HepG2 (cell line): Measurements from ENCODE around the gene NOP56. TPM values are rescaled to one million over a fixed set of nuclear protein-coding genes. Genes with fewer than 3 reads are reported as not detected.

Experiments used
- DPF2 ChIP-seq: sonication (generic); formaldehyde crosslinking; IDR thresholded peaks from 2 replicates; pipeline ENCODE4 v1.4.0; 2020; ENCODE audit warnings: mild to moderate bottlenecking, low read depth, missing genetic modification reagents, borderline replicate concordance
- GABPA ChIP-seq, 2 experiments: IDR thresholded peaks; 2 replicates each; pipeline ENCODE4 v1.6.1; 2011 to 2016; ENCODE audit warnings: low read depth in 2 of 2, low read length in 1 of 2, missing biosample characterization in 1 of 2, missing genetic modification characterization in 1 of 2
- PLRG1 ChIP-seq: fragments of 450-650 bp; conservative IDR thresholded peaks from 2 replicates; pipeline ENCODE4 v1.6.1; 2016
- PPARG ChIP-seq: conservative IDR thresholded peaks from 2 replicates; pipeline ENCODE4 v1.6.1; 2016; ENCODE audit warnings: missing biosample characterization, missing genetic modification reagents
- REXO4 ChIP-seq: sonication (generic); formaldehyde crosslinking; IDR thresholded peaks from 2 replicates; pipeline ENCODE4 v1.8.0; 2022; ENCODE audit warnings: missing genetic modification reagents, mild to moderate bottlenecking, borderline replicate concordance
- SRSF4 ChIP-seq: fragments of 200-400 bp; formaldehyde crosslinking; IDR thresholded peaks from one replicate; pipeline ENCODE4 v1.6.1; 2018; ENCODE audit warnings: mild to moderate bottlenecking, low read depth, low read length, moderate library complexity; ENCODE audit not compliant: poor library complexity, severe bottlenecking
- TAF1 ChIP-seq: sonication (generic); formaldehyde crosslinking; IDR thresholded peaks from 2 replicates; pipeline ENCODE4 v1.4.0; 2020; ENCODE audit warnings: missing genetic modification reagents
- TBX2 ChIP-seq: sonication (generic); formaldehyde crosslinking; IDR thresholded peaks from 2 replicates; pipeline ENCODE4 v1.5.0; 2020; ENCODE audit warnings: missing genetic modification reagents, mild to moderate bottlenecking, borderline replicate concordance
- ZNF460 ChIP-seq: sonication (generic); formaldehyde crosslinking; IDR thresholded peaks from 2 replicates; pipeline ENCODE4 v1.5.1; 2020; ENCODE audit warnings: missing genetic modification reagents, mild to moderate bottlenecking, borderline replicate concordance
- ZNF770 ChIP-seq: sonication (generic); formaldehyde crosslinking; IDR thresholded peaks from 2 replicates; pipeline ENCODE4 v1.5.0; 2020; ENCODE audit warnings: mild to moderate bottlenecking, missing genetic modification reagents
- ZNF777 ChIP-seq: sonication (generic); formaldehyde crosslinking; IDR thresholded peaks from 2 replicates; pipeline ENCODE4 v1.4.0; 2020; ENCODE audit warnings: missing genetic modification reagents
- polyA plus RNA-seq, 8 experiments: library from polyadenylated mRNA; depleted of rRNA in 3 of 8; stranded (reverse) in 7 of 8; unstranded in 1 of 8; fragments of >200 nt; fragmentation: Illumina TruSeq in 4 of 8; extraction: Trizol in 4 of 8; gene quantifications; 2 replicates each; pipeline versions ENCODE4 v1.2.1 to v1.2.3, GENCODE V29; 2011 to 2016; ENCODE audit warnings: low read depth in 4 of 8, missing spikeins in 1 of 8, mixed read lengths in 1 of 8; ENCODE audit not compliant: insufficient read depth in 1 of 8
- total RNA-seq, 5 experiments: library from RNA; depleted of rRNA; stranded (reverse); fragments of >200 nt; fragmentation: Illumina TruSeq; extraction: Trizol; gene quantifications; 2 replicates each; pipeline ENCODE4 v1.2.3, GENCODE V29; 2016; ENCODE audit warnings: low read depth in 1 of 5
- TF ChIP-seq, protein P1 (sequence below): sonication (generic); formaldehyde crosslinking; IDR thresholded peaks from 2 replicates; pipeline ENCODE4 v1.8.0; 2022; ENCODE audit warnings: missing genetic modification reagents, mild to moderate bottlenecking, inconsistent platforms, borderline replicate concordance
- TF ChIP-seq, protein P2 (sequence below): sonication (generic); formaldehyde crosslinking; IDR thresholded peaks from 2 replicates; pipeline ENCODE4 v1.5.0; 2020; ENCODE audit warnings: mild to moderate bottlenecking, missing genetic modification reagents

The NOP56 gene
- total and polyA plus RNA-seq, 2 of the 13 experiments (the other 11 are each of a cell fraction or from before 2014, with no cell fraction given) = 369 to 1,116 TPM

DNA sequence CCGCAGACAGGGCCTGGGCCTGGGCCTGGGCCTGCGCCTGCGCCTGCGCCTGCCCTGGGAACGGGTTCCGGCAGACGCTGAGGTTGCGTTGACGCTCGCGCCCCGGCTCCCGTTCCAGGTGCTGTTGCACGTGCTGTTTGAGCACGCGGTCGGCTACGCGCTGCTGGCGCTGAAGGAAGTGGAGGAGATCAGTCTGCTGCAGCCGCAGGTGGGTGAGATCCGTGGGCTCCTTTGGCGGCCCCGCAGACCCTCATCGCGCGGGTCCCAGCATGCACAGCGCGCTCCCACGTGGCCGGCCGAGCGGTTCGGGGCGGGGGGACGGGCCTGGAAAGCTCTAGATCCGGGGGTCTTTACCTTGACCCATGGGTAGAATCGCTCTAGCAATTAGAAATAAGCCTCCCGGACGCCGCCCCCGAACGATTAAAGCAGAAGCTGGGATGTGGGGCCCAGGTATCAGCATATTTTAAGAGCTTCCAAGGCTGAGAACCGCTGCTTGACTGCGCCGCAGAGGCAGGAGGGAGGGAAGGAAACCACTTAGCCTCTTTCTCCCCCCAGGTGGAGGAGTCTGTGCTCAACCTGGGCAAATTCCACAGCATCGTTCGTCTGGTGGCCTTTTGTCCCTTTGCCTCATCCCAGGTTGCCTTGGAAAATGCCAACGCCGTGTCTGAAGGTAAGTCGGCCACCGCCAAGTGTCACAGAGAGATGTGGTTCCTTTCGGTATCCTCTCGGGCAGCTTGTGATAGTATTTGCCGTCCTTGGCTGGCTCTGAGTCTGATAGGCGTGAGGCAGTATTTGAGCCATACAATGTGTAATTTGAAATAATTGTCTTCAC lies 508 bp downstream of the NOP56 start (continued):
- TF ChIP-seq DPF2 (no peak), TBX2 (CRISPR knock-in tag) (no peak; the same call in none of the 2 replicates), PPARG (CRISPR knock-in tag) (no peak), SRSF4 (peak; percentile 75), TAF1 (CRISPR knock-in tag) (peak; percentile 95), ZNF770 (no peak; the same call in none of the 2 replicates), PLRG1 (no peak), ZNF777 (CRISPR knock-in tag) (no peak; the same call in 1 of the 2 replicates), REXO4 (peak; percentile 48; the same call in 1 of the 2 replicates), ZNF460 (0 out of 2 replicates have a peak, but pooled peaks have one; percentile 38), GABPA (IDR thresholded peaks at IDR 0.05; ENCODE audit: low read depth, low read length) (no peak), GABPA (CRISPR knock-in tag; IDR thresholded peaks at IDR 0.05; ENCODE audit: low read depth) (no peak)
- TF ChIP-seq, protein P1, sequence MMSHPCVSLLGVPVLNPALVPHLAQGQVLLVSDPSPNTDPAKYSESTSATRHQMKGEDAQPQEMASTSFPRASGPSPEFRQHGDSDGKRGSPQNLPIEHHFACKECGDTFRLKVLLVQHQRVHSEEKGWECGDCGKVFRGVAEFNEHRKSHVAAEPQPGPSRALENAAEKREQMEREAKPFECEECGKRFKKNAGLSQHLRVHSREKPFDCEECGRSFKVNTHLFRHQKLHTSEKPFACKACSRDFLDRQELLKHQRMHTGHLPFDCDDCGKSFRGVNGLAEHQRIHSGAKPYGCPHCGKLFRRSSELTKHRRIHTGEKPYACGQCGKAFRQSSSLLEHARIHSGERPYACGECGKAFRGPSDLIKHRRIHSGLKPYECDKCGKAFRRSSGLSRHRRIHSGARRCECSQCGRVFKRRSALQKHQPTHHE = peak; percentile 98; the same call in 1 of the 2 replicates
- TF ChIP-seq, protein P2, sequence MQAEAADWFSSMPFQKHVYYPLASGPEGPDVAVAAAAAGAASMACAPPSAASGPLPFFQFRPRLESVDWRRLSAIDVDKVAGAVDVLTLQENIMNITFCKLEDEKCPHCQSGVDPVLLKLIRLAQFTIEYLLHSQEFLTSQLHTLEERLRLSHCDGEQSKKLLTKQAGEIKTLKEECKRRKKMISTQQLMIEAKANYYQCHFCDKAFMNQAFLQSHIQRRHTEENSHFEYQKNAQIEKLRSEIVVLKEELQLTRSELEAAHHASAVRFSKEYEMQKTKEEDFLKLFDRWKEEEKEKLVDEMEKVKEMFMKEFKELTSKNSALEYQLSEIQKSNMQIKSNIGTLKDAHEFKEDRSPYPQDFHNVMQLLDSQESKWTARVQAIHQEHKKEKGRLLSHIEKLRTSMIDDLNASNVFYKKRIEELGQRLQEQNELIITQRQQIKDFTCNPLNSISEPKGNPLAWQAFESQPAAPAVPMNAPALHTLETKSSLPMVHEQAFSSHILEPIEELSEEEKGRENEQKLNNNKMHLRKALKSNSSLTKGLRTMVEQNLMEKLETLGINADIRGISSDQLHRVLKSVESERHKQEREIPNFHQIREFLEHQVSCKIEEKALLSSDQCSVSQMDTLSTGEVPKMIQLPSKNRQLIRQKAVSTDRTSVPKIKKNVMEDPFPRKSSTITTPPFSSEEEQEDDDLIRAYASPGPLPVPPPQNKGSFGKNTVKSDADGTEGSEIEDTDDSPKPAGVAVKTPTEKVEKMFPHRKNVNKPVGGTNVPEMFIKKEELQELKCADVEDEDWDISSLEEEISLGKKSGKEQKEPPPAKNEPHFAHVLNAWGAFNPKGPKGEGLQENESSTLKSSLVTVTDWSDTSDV (CRISPR knock-in tag) = peak; percentile 95; the same call in 1 of the 2 replicates
